Suppressor macrophage treated with lipopolysaccharide for 4 hours (primary cell): Measurements from ENCODE around the gene KCNT2.
"Not testable (repeated sequence)": the region's sequence is repeated elsewhere in the genome, so short reads cannot be mapped to it uniquely, and the experiment has no call there.

Source experiments
- DNase-seq: peaks from one replicate; pipeline ENCODE4 v3.0.0-alpha.2; 2020

The KCNT2 gene

GRCh38 chr1:196306421-196306820 is 301.8 kb downstream of the KCNT2 start:
- no peak for DNase-seq

DNA sequence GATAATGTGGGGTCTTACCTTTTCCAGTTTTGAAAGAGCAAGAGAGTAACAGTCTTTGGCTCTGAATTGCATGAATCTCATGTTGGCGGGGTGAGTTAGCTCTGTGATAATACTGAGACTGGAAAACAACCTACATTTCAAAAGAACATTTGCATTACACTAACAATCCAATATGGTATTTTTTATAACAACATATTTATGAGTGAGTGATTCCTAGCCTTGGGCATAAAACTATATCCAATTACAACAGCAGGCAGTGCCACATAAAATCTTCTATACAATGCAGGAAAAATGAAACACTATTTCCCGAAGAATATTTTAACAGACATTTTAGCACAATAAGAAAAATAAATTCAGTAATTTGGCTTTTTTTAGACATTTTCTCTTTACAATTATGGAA is 303.0 kb downstream of the KCNT2 start:
- no peak for DNase-seq

GRCh38 chr1:196302981-196303380 is 305.3 kb downstream of the KCNT2 start:
- DNase-seq = no peak

- no peak for DNase-seq
These were observed 305.8 kb downstream of the KCNT2 start for GRCh38 chr1:196302420-196302819.

GRCh38 chr1:196295766-196296165 is 312.5 kb downstream of the KCNT2 start:
- DNase-seq = no peak

- no peak for DNase-seq
These were observed 329.4 kb downstream of the KCNT2 start for GRCh38 chr1:196278816-196279215.

- no peak for DNase-seq
These were observed 330.4 kb downstream of the KCNT2 start for GRCh38 chr1:196277860-196278259.

GRCh38 chr1:196271212-196271947 is 336.9 kb downstream of the KCNT2 start:
- no peak for DNase-seq

GRCh38 chr1:196263086-196263485 is 345.2 kb downstream of the KCNT2 start:
- DNase-seq = not testable (repeated sequence)

GRCh38 chr1:196260270-196260669 is 348.0 kb downstream of the KCNT2 start:
- DNase-seq = no peak

GRCh38 chr1:196259316-196259715 is 348.9 kb downstream of the KCNT2 start:
- DNase-seq = no peak

- DNase-seq = no peak
These were observed 352.5 kb downstream of the KCNT2 start for GRCh38 chr1:196255762-196256161.

DNA sequence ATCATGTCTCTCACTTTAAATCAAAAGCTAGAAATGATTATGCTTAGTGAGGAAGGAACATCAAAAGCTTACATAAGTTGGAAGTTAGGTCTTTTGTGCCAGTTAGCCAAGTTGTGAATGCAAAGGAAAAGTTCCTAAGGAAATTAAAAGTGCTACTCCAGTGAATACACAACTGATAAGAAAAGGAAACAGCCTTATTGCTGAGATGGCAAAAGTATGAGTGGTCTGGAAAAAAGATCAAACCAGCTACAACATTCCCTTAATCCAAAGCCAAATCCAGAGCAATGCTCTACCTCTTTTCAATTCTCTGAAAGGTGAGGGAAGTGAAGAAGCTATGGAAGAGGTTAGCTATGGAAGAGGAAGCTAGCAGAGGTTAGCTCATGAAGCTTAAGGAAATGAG is 378.7 kb downstream of the KCNT2 start:
- no peak for DNase-seq

DNA sequence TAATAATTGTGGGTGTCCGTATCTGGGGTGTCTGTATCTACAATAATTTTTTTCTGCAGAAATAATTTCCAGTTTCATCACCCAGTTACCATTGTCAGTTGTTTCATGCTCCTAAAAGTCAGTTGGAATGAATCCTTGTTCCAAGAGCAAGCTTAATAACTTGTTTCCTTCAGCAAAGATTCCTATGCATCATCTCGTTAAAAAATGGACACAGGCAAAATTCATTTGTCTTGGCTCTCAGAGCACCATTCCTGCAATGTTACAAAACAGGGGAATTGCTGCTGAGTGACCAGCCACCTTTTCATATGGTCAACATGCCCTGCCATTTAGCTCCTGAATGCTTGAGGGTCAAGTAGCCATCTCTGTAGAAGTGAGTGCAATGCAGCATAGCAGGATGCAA is 393.4 kb downstream of the KCNT2 start:
- no peak for DNase-seq

DNA sequence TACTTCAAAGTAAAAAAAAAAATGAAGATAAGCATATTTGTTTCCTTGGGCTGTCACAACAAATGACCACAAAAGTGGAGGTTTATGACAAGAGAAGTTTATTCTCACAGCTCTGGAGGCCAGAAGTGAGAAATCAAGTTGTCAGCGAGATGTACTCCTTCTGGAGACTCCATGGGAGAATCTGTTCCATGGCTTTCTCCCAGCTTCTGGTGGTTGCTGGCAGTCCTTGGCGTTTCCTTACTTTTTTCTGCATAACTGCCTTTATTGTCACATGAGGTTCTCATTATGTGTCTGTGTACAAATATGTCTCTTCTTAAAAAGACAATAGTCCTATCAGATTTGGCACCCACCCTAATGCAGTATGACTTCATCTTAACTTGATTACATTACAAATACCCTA is 398.3 kb downstream of the KCNT2 start:
- no peak for DNase-seq

DNA sequence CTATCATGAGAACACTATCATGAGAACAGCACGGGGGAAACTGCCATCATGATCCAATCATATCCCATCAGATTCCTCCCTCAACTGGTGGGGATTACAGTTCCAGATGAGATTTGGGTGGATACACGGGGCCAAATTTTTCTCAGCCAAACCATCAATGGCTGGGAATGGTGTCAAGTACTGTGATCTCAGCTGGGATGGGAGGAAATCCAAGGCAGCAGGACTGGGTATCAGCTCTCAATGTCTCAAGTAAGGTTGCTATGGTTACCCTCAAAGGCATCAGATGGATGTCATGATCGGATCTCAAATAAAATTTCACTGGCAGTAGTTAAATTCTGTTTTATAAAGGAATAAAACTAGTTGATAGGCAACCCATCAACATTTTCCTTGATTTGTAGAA is 399.0 kb downstream of the KCNT2 start:
- no peak for DNase-seq

DNA sequence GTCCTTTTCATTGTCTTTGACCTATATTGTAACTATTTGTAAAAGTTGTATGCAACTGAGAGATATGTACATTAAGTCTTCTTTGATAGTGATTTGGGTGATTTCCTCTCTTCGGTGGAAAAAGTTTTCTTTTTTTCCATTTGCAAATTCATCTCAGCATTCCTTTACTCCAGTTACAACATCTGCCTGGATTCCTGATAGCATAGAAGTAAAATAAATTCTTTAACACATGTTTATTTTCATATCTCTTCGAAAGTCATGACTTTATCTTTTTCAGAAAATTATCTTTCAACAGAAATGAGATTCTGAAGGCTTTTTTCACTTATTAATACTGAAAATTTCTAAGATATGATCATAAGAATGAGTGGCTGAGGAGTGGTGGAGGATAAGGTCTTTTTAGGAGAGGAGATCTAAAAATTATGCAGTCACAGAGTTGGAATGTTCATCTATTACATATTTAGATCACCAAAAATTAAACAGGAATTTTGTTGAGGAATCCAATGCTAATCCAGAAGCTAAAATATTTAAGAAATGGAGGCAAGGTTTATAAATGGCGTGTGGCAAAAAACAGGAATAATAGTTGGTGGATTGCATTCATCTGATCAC is 400.5 kb downstream of the KCNT2 start:
- DNase-seq = no peak

DNA sequence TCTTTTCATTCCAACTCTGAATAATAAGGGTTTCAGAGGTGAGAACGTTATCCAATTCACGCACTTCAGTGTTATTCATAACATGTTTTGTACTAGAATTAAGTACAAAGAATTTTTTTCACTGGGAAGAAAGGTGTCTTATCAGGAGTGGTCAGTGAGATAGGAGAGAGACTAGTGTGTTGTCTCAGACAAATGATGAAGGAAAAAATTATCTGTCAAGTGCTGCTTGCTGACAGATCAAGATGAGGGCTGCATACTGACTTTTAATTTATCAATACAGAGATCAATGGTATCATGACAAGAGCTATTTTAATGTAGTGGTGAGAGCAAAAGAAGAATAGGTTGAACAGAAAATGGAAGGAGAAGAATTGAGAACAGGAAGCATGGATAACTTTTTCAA is 402.4 kb downstream of the KCNT2 start:
- DNase-seq = no peak

- no peak for DNase-seq
These were observed 411.8 kb downstream of the KCNT2 start for GRCh38 chr1:196196486-196196885.

DNA sequence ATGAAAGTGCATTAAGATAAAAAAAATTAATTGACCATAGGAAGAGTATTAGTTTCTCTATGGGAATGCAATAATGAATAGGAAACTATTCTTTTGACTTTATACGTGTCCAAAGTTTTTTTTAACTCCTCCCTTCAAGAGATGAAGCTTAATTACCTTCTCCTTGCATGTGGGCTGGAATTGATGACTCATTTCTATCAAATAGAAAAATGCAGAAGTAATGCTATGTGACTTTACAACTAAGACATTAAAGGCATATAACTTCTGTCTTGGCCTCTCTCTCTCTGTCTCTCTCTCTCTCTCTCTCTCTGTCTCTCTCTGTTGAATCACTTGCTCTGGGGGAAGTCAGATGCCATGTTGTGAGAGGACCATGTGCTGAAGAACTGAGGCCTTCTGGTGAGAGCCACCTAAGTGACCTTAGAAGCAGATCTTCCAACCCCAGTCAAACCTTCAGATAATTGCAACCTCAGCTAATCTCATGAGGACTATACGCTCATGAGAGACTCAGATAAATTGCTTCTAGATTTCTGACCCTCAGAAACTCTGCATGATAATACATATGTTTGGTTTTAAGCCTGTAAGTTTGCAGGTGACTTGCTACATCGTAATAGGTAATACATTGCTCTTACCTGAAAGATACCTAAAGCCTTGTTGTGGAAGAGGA is 414.2 kb downstream of the KCNT2 start:
- peak; percentile 7 for DNase-seq

DNA sequence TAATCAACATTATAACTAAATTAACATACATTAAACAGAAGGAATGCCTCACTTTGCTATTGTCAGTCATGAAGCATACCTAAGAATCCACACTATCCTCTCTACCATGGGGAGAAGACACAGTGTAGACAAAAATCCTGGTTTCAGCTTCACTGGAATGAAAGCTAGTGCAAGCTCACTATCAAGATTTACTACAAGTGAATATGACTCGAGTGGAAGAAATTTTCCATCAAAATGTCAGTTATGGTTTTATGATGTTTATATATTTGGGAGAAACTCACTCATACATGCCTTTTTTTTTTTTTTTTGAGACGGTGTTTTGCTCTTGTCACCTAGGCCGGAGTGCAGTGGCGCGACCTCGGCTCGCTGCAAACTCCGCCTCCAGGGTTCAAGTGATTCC is 424.3 kb downstream of the KCNT2 start:
- no peak for DNase-seq

- DNase-seq = no peak
These were observed 426.7 kb downstream of the KCNT2 start for GRCh38 chr1:196181594-196181878.

DNA sequence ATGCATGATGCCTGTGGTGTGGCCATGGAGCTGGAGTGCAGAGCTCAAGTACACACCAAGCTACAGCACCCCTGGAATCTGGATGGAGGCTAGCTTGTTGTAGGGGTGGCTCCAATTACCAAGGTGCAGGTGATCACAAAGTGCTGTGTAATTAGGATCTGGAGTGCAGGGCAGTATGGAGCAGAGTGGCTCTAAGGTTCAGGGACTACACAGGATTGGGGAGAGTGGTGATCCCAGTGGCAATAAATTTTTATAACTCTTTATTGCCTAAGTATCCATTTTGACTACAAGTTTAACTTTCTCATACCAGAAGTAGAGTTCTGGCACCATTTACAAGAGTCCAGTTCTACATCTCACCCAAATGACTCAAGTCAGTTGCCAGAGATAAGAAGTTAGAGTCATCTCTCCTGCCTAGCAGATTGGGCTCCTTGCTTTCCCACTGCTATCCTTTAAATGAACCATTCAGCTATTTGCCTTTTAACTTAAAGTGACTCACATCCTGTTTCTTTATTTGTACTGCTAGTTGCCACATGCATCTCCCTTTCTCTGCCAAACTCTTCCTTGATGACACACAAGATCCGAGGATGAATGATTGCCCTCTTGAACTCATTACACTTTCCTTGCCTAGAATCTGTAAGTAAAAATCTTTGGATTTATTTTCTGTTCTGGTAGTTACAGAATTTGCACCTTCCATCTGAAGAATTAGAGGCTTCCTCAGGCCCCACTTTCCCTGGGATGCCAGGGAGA is 427.2 kb downstream of the KCNT2 start:
- peak; percentile 30 for DNase-seq

GRCh38 chr1:196178083-196178635 is 430.1 kb downstream of the KCNT2 start:
- DNase-seq = no peak
